ENCODE measurements around the gene PAF1. TPM values are rescaled to one million over a fixed set of nuclear protein-coding genes. Genes with fewer than 3 reads are reported as not detected.

The PAF1 gene
- total RNA-seq, 4 donors from 2014 or later = 48.1 to 65.3 (median 50.2) TPM

DNA sequence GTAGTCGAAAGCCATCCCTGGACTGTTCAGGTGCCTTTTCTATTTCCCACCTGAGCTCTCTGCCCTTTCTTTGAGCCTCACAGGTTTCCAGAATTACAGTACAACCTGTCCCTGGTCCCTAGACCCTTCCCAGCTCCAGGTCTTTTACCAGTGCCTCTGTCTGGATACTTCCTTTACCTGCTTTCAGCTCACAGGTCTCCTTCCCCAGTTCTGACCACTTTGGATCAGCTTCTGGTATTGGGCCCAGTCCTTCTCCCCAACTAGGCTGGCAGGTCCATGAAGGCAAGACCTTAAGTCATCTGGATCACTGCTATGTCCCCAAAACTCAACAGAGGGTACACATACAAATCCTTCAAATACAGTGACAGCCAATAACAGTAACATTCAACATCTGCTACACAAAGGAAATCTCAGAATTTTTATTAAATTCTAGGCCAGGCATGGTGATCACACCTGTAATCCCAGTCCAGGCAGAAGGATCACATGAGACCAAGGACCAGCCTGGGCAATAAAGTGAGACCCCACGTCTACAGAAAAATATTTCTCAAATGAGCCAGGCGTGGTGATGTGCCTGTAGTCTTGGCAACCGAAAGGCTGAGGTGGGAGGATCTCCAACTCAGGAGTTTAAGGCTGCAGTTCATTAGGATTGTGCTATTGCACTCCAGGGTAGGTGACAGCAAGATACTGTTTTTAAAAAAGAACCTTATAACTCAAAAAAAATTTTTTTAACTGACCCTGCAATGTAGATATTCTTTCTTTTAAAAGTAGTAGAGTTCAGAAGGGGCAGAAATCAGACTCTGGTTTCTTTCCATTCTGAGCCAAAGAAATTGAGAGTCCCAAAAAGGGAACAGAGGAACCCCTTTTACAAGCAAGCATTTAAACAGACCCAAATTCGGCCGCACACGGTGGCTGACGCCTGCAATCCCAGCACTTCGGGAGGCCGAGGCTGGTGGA lies 43.5 kb upstream of the PAF1 start:
- no peak for ATAC-seq
- Histone ChIP-seq H3K27ac (peak overlapping the region; percentile 86 to 95 (median 90)), H3K4me3 (peak overlapping the region; percentile 77 to 99 (median 91)), H3K36me3 (peaks cover 4 to 32% of the 10 kb centered on the region in 2 donors), H3K4me1 (peaks cover 22 to 26% of the 10 kb centered on the region in 2 donors), H3K9me3 (no peaks in the 10 kb centered on the region), H3K27me3 (no peaks in the 10 kb centered on the region)
- no peak for TF ChIP-seq POLR2A (IDR thresholded peaks at IDR 0.05)
- TF ChIP-seq, protein P1, sequence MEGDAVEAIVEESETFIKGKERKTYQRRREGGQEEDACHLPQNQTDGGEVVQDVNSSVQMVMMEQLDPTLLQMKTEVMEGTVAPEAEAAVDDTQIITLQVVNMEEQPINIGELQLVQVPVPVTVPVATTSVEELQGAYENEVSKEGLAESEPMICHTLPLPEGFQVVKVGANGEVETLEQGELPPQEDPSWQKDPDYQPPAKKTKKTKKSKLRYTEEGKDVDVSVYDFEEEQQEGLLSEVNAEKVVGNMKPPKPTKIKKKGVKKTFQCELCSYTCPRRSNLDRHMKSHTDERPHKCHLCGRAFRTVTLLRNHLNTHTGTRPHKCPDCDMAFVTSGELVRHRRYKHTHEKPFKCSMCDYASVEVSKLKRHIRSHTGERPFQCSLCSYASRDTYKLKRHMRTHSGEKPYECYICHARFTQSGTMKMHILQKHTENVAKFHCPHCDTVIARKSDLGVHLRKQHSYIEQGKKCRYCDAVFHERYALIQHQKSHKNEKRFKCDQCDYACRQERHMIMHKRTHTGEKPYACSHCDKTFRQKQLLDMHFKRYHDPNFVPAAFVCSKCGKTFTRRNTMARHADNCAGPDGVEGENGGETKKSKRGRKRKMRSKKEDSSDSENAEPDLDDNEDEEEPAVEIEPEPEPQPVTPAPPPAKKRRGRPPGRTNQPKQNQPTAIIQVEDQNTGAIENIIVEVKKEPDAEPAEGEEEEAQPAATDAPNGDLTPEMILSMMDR (IDR thresholded peaks at IDR 0.05 in 4 of 5, conservative IDR thresholded peaks at IDR 0.05 in 1 of 5) = no peak
- in situ Hi-C loops (cut with MboI; ENCODE audit: low sequenced_read_pairs in 4 of 4) = loop anchor here in 2 of 4 donors (5.0 to 25.0 kb wide), 3 partner anchors 98 to 403 kb away; partner anchors contain the start of genes DYRK1B (in 2 of the 2), EID2B (in 2 of the 2), FBL (in 2 of the 2) and EID2 (in 1 of the 2)
- DNase-seq = no peak
- intact Hi-C loops (cut with DNase I; ENCODE audit: low total_unique reads) = loop anchor here (2.0 to 5.0 kb wide), 2 partner anchors 22 to 42 kb away; partner anchors contain the start of genes MED29, PAF1 and PLEKHG2

DNA sequence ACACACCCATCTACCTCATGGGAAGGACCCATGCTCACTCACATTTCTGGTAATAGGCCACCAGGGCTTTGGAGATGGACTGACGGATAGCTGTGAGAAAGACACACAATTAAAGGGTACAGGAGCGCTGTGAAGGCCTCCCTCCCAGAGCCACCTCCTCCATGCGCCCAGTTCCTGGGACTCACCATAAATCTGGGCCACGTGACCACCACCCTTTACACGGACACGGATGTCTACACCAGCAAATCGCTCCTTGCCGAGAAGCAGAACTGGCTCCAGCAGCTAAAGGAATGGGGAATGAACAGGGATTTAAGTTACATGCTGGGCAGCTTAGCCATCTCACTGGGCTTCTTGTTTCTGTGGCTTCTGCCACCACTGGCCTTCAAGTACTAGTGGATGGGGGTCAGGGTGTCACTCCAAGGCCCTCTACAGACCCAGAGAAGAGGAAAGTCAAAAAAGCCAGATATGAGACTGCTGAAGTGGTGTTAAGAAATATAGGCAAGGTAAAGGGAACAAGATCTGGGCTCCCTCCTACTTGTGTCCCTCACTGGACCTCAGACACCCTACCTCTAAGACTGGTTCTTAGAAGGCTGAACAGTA lies 42.7 kb upstream of the PAF1 start:
- Histone ChIP-seq H3K27ac (peak overlapping the region in 3 of 4 donors; percentile 88 to 95 (median 91)), H3K4me3 (no peak overlapping the region), H3K36me3 (peaks cover 4 to 32% of the 10 kb centered on the region in 2 donors), H3K4me1 (peaks cover 27% of the 10 kb centered on the region in 2 donors), H3K9me3 (no peaks in the 10 kb centered on the region), H3K27me3 (no peaks in the 10 kb centered on the region)
- DNase-seq = no peak
- intact Hi-C loops (cut with DNase I; ENCODE audit: low total_unique reads) = loop anchor here (2.0 to 5.0 kb wide), 2 partner anchors 21 to 41 kb away; partner anchors contain the start of genes MED29, PAF1 and PLEKHG2
- TF ChIP-seq POLR2A (IDR thresholded peaks at IDR 0.05) = no peak
- TF ChIP-seq, protein P1 (IDR thresholded peaks at IDR 0.05 in 4 of 5, conservative IDR thresholded peaks at IDR 0.05 in 1 of 5) = no peak
- ATAC-seq = no peak
- in situ Hi-C loops (cut with MboI; ENCODE audit: low sequenced_read_pairs in 4 of 4) = loop anchor here in 2 of 4 donors (25.0 kb wide), 2 partner anchors 104 to 404 kb away; partner anchors contain the start of genes DYRK1B (in 2 of the 2), FBL (in 2 of the 2), EID2 (in 1 of the 2) and EID2B (in 1 of the 2)

DNA sequence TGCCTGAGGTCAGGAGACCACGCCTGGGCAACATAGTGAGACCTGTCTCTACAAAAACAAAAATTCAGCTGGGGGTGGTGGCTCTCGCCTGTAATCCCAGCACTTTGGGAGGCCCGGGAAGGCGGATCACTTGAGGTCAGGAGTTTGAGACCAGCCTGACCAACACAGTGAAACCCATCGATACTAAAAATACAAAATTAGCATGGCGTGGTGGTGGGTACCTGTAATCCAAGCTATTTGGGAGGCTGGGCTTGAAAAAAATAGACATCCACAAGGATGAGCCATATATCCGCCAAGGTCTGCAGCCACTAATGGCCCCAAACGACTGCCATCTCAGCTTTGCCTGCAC lies 41.7 kb upstream of the PAF1 start:
- intact Hi-C loops (cut with DNase I; ENCODE audit: low total_unique reads) = loop anchor here (5.0 kb wide), 1 partner anchor 40 kb away; the partner anchor contains the start of genes MED29 and PAF1
- Histone ChIP-seq H3K9me3 (no peaks in the 10 kb centered on the region), H3K27me3 (no peaks in the 10 kb centered on the region), H3K36me3 (peaks cover 4 to 32% of the 10 kb centered on the region in 2 donors), H3K27ac (no peak overlapping the region), H3K4me3 (no peak overlapping the region), H3K4me1 (peaks cover 29 to 32% of the 10 kb centered on the region in 2 donors)
- no peak for TF ChIP-seq POLR2A (IDR thresholded peaks at IDR 0.05)
- DNase-seq (no peak), ATAC-seq (no peak)
- in situ Hi-C loops (cut with MboI; ENCODE audit: low sequenced_read_pairs in 4 of 4) = loop anchor here in 2 of 4 donors (25.0 kb wide), 2 partner anchors 105 to 405 kb away; partner anchors contain the start of genes DYRK1B (in 2 of the 2), FBL (in 2 of the 2), EID2 (in 1 of the 2) and EID2B (in 1 of the 2)

DNA sequence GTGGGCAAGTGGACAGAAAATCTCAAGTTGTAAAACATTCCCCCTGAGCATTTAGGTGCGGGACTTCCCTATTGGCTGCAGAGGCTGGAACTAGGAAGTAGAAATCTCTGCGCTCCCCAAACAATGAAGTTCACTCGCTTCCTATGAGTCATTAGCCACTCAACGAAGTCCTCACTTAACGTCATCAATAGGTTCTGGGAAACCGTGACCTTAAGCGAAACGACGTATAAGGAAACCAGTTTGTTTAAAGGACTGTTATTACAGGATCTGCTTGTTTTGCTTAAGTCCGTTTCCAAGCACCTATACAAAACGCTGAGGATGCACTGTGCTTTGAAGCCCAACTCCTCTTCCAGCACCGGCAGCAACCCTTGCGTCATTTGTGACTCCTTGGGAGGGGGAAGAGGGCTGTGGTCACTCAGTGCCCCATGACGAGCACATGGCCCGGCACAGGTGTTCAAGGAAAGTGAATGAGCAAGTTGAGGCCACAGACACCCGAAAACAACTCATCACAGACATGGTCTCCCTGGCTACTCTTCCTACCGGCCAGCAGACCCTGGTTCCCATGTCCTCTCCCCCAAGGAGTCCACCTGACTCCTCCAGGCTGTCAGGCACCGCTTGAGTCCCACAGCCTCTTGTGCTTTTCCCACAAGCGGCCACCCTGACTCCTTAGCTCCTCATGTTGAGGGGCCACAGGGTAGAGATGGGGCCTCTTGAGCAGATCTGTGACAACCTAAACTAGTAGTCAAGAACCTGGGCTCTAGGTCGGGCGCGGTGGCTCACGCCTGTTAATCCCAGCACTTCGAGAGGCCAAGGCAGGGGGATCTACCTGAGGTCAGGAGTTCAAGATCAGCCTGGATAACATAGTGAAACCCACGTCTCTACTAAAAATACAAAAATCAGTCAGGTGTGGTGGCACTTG lies 40.0 kb upstream of the PAF1 start:
- DNase-seq (no peak), ATAC-seq (peak; percentile 42 to 51)
- Histone ChIP-seq H3K27ac (peak overlapping the region; percentile 65 to 76 (median 69)), H3K4me3 (peak overlapping the region in 1 of 4 donors; percentile 9), H3K4me1 (peaks cover 23 to 25% of the 10 kb centered on the region in 2 donors), H3K27me3 (no peaks in the 10 kb centered on the region), H3K9me3 (no peaks in the 10 kb centered on the region), H3K36me3 (peaks cover 4 to 32% of the 10 kb centered on the region in 2 donors)
- intact Hi-C loops (cut with DNase I; ENCODE audit: low total_unique reads) (loop anchor here (5.0 kb wide), 1 partner anchor 39 kb away; the partner anchor contains the start of genes MED29 and PAF1), in situ Hi-C loops (cut with MboI; ENCODE audit: low sequenced_read_pairs in 4 of 4) (loop anchor here in 2 of 4 donors (25.0 kb wide), 2 partner anchors 106 to 406 kb away; partner anchors contain the start of genes DYRK1B (in 2 of the 2), FBL (in 2 of the 2), EID2 (in 1 of the 2) and EID2B (in 1 of the 2))
- TF ChIP-seq POLR2A (IDR thresholded peaks at IDR 0.05) = peak; percentile 10 to 37
- TF ChIP-seq, protein P1 (IDR thresholded peaks at IDR 0.05 in 4 of 5, conservative IDR thresholded peaks at IDR 0.05 in 1 of 5) = no peak

Measured in gastrocnemius medialis (tissue), 4 donors.